Measurements from ENCODE around the gene SHROOM2. TPM values are rescaled to one million over a fixed set of nuclear protein-coding genes. Genes with fewer than 3 reads are reported as not detected.

SHROOM2 gene
- total RNA-seq, 1 experiment from 2014 or later: 5.3 TPM

DNA sequence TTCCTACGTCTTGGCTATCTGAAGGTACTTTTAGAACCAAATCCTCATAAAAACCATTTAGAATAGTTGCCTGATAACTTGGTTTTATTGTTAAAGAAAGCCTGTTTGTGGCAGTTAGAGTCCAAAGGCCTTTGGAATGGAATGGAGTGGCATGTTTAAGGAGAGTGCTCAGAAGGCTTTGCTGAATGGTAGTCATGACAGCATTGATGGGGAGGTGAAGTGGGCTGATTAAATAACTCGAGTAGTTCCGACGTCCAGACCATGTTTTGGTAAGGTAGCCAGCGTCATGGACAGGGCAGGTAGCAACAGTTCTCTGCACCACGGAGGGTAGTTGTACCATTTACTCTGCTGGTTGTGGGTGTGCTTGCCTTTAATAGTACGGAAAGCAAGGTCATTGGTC is 94.6 kb downstream of the SHROOM2 start:
- no peak overlapping the region for H3K27ac ChIP-seq (ENCODE audit: low read depth, low read length)
- H3K27me3 ChIP-seq (ENCODE audit: insufficient read depth, low read length): no peaks in the 10 kb centered on the region
- H2AFZ ChIP-seq (ENCODE audit: low read depth, low read length, poor library complexity, severe bottlenecking): no peak overlapping the region
- no peak overlapping the region for H3K4me2 ChIP-seq (ENCODE audit: low read length)
- POLR2A ChIA-PET: no interaction called here
- no peaks in the 10 kb centered on the region for H4K20me1 ChIP-seq (ENCODE audit: insufficient read depth)
- intact Hi-C loops (cut with micrococcal nuclease): loop anchor here (10.0 kb wide), 2 partner anchors 114 to 1136 kb away; no protein-coding TSS in a partner anchor
- TF ChIP-seq ZFX (IDR thresholded peaks at IDR 0.05): no peak
- no peak for TF ChIP-seq SP1 (IDR thresholded peaks at IDR 0.05; ENCODE audit: low read depth)
- TF ChIP-seq, protein P1, sequence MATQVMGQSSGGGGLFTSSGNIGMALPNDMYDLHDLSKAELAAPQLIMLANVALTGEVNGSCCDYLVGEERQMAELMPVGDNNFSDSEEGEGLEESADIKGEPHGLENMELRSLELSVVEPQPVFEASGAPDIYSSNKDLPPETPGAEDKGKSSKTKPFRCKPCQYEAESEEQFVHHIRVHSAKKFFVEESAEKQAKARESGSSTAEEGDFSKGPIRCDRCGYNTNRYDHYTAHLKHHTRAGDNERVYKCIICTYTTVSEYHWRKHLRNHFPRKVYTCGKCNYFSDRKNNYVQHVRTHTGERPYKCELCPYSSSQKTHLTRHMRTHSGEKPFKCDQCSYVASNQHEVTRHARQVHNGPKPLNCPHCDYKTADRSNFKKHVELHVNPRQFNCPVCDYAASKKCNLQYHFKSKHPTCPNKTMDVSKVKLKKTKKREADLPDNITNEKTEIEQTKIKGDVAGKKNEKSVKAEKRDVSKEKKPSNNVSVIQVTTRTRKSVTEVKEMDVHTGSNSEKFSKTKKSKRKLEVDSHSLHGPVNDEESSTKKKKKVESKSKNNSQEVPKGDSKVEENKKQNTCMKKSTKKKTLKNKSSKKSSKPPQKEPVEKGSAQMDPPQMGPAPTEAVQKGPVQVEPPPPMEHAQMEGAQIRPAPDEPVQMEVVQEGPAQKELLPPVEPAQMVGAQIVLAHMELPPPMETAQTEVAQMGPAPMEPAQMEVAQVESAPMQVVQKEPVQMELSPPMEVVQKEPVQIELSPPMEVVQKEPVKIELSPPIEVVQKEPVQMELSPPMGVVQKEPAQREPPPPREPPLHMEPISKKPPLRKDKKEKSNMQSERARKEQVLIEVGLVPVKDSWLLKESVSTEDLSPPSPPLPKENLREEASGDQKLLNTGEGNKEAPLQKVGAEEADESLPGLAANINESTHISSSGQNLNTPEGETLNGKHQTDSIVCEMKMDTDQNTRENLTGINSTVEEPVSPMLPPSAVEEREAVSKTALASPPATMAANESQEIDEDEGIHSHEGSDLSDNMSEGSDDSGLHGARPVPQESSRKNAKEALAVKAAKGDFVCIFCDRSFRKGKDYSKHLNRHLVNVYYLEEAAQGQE (IDR thresholded peaks at IDR 0.05; ENCODE audit: low read depth): no peak
- TF ChIP-seq ELF1 (IDR thresholded peaks at IDR 0.05; ENCODE audit: borderline replicate concordance, low read depth): no peak
- no peak for TF ChIP-seq TCF7L2 (IDR thresholded peaks at IDR 0.05; ENCODE audit: borderline replicate concordance, extremely low read depth, insufficient read depth, insufficient read length)
- no peak for TF ChIP-seq CEBPB (IDR thresholded peaks at IDR 0.05; ENCODE audit: low read depth)
- TF ChIP-seq CTCF (IDR thresholded peaks at IDR 0.05 in 2 of 3, conservative IDR thresholded peaks at IDR 0.05 in 1 of 3; ENCODE audit: borderline replicate concordance in 1 of 3, insufficient read depth in 1 of 3, low read depth in 2 of 3, low read length in 2 of 3): no peak
- no peak for TF ChIP-seq SRF (IDR thresholded peaks at IDR 0.05; ENCODE audit: low read depth)
- no peak for TF ChIP-seq ATF3 (IDR thresholded peaks at IDR 0.05)
- no peak for TF ChIP-seq POLR2A (IDR thresholded peaks at IDR 0.05; ENCODE audit: borderline replicate concordance, extremely low read depth, insufficient read depth, insufficient read length)
- no peak for TF ChIP-seq POLR2AphosphoS5 (IDR thresholded peaks at IDR 0.05; ENCODE audit: low read depth, low read length)
- no peak for TF ChIP-seq CBX3 (IDR thresholded peaks at IDR 0.05; ENCODE audit: low read depth)
- no peak for TF ChIP-seq EZH2 (IDR thresholded peaks at IDR 0.05)
- TF ChIP-seq JUND (IDR thresholded peaks at IDR 0.05): no peak
- TF ChIP-seq EGR1 (IDR thresholded peaks at IDR 0.05; ENCODE audit: low read depth): no peak
- TF ChIP-seq YY1 (IDR thresholded peaks at IDR 0.05; ENCODE audit: extremely low read depth, insufficient replicate concordance, low read depth, low read length): no peak
- TF ChIP-seq FOSL1 (IDR thresholded peaks at IDR 0.05; ENCODE audit: low read depth): no peak
- no peak for TF ChIP-seq MAX (IDR thresholded peaks at IDR 0.05)
- no peak for TF ChIP-seq EZH2phosphoT487 (IDR thresholded peaks at IDR 0.05; ENCODE audit: borderline replicate concordance)
- H3K9me3 ChIP-seq (ENCODE audit: control insufficient read depth in 1 of 2, insufficient read depth in 1 of 2, low read depth in 1 of 2, low read length in 2 of 2): no peaks in the 10 kb centered on the region
- CTCF ChIA-PET: no interaction called here
- ATAC-seq (no peak), DNase-seq (ENCODE audit: low read depth, low spot score) (no peak)
- BruUV-seq (replicated peaks): no TSS peak
- RAD21 ChIA-PET (ENCODE audit: low non-redundant PET in 1 of 2, low total read pairs in 2 of 2, uncharacterized antibody in 2 of 2, unreplicated experiment in 2 of 2): no interaction called here
- no peaks in the 10 kb centered on the region for H3K79me2 ChIP-seq (ENCODE audit: insufficient read depth, low read length)
- H3K9ac ChIP-seq (ENCODE audit: low read length): no peak overlapping the region
- H3K9me2 ChIP-seq (ENCODE audit: insufficient read depth): no peaks in the 10 kb centered on the region
- no peaks in the 10 kb centered on the region for H3K36me3 ChIP-seq (ENCODE audit: control insufficient read depth in 1 of 2, insufficient read depth in 2 of 2, low read length in 2 of 2)
- no peaks in the 10 kb centered on the region for H3K4me1 ChIP-seq (ENCODE audit: control insufficient read depth in 1 of 2, insufficient read depth in 2 of 2, low read length in 2 of 2)
- no peak overlapping the region for H3K4me3 ChIP-seq (replicated peaks in 1 of 2; ENCODE audit: low read depth in 1 of 2, low read length in 2 of 2)

Measured in HCT116 (cell line).